SH-SY5Y (cell line): ENCODE data around the gene SUV39H2.

Experiments used
- GATA2 ChIP-seq: IDR thresholded peaks from 2 replicates; pipeline ENCODE4 v1.6.1; 2011; ENCODE audit warnings: mild to moderate bottlenecking, low read depth, low read length
- GATA3 ChIP-seq: IDR thresholded peaks from 2 replicates; pipeline ENCODE4 v1.6.1; 2011; ENCODE audit warnings: low read depth, mild to moderate bottlenecking, low read length, moderate library complexity

GRCh38 chr10:14918964-14919363 lies 40.3 kb downstream of the SUV39H2 start:
- TF ChIP-seq GATA2 = no peak
- TF ChIP-seq GATA3 = no peak
